ENCODE data around the gene SGSM1. TPM values are rescaled to one million over a fixed set of nuclear protein-coding genes. Genes with fewer than 3 reads are reported as not detected.

SGSM1 gene
- total RNA-seq: 0.15 and 0.42 TPM in 2 replicates

GRCh38 chr22:24805790-24806662 is at the start of gene SGSM1:
Gene SGSM1 (plus strand): TSS chr22:24806211. CDS start chr22:24806326, 115 bp downstream.
- intact Hi-C loops (cut with micrococcal nuclease): loop anchor here (5.0 to 10.0 kb wide), 2 partner anchors 249 to 259 kb away; partner anchors contain the start of genes GUCD1 and SNRPD3

- intact Hi-C loops (cut with micrococcal nuclease): loop anchor here (10.0 kb wide), 4 partner anchors 93 to 433 kb away; no protein-coding TSS in a partner anchor
Measured at GRCh38 chr22:24758164-24758799, 47.7 kb upstream of the SGSM1 start.

GRCh38 chr22:24759765-24760164 is 46.2 kb upstream of the SGSM1 start:
- intact Hi-C loops (cut with micrococcal nuclease): loop anchor here (10.0 kb wide), 4 partner anchors 95 to 435 kb away; no protein-coding TSS in a partner anchor

- intact Hi-C loops (cut with micrococcal nuclease): no loop called here
Measured at GRCh38 chr22:24760708-24761306, 45.2 kb upstream of the SGSM1 start.

- intact Hi-C loops (cut with micrococcal nuclease): no loop called here
Measured at GRCh38 chr22:24761888-24762675, 43.9 kb upstream of the SGSM1 start.

- intact Hi-C loops (cut with micrococcal nuclease): no loop called here
Measured at GRCh38 chr22:24763872-24764485, 42.0 kb upstream of the SGSM1 start.

- intact Hi-C loops (cut with micrococcal nuclease): no loop called here
Measured at GRCh38 chr22:24765166-24765565, 40.8 kb upstream of the SGSM1 start.

- intact Hi-C loops (cut with micrococcal nuclease): loop anchor here (1.0 kb wide), 2 partner anchors 82 to 280 kb away; no protein-coding TSS in a partner anchor
Measured at GRCh38 chr22:24768537-24769374, 37.3 kb upstream of the SGSM1 start.

GRCh38 chr22:24772493-24773220 is 33.4 kb upstream of the SGSM1 start:
- intact Hi-C loops (cut with micrococcal nuclease): no loop called here

GRCh38 chr22:24775769-24776492 is 30.1 kb upstream of the SGSM1 start:
- intact Hi-C loops (cut with micrococcal nuclease): no loop called here

- intact Hi-C loops (cut with micrococcal nuclease): no loop called here
Measured at GRCh38 chr22:24776525-24776924, 29.5 kb upstream of the SGSM1 start.

GRCh38 chr22:24789516-24789915 is 16.5 kb upstream of the SGSM1 start:
- intact Hi-C loops (cut with micrococcal nuclease): no loop called here

GRCh38 chr22:24791362-24791761 is 14.6 kb upstream of the SGSM1 start:
- intact Hi-C loops (cut with micrococcal nuclease): no loop called here

- intact Hi-C loops (cut with micrococcal nuclease): no loop called here
Measured at GRCh38 chr22:24796056-24796455, 10.0 kb upstream of the SGSM1 start.

- intact Hi-C loops (cut with micrococcal nuclease): no loop called here
Measured at GRCh38 chr22:24796860-24797259, 9.2 kb upstream of the SGSM1 start.

GRCh38 chr22:24801901-24802465 is 4.0 kb upstream of the SGSM1 start:
- intact Hi-C loops (cut with micrococcal nuclease): loop anchor here (10.0 kb wide), 1 partner anchor 263 kb away; no protein-coding TSS in a partner anchor

- intact Hi-C loops (cut with micrococcal nuclease): loop anchor here (1.0 to 10.0 kb wide), 2 partner anchors 47 to 262 kb away; no protein-coding TSS in a partner anchor
Measured at GRCh38 chr22:24803064-24803542, 2.9 kb upstream of the SGSM1 start.

GRCh38 chr22:24806663-24807001 is 621 bp downstream of the SGSM1 start:
- intact Hi-C loops (cut with micrococcal nuclease): loop anchor here (5.0 to 10.0 kb wide), 2 partner anchors 249 to 258 kb away; partner anchors contain the start of genes GUCD1 and SNRPD3
